Sigmoid colon (tissue), 7 donors: Measurements from ENCODE around the gene RPL12. TPM values are rescaled to one million over a fixed set of nuclear protein-coding genes. Genes with fewer than 3 reads are reported as not detected.

Experiments used
- DNase-seq: peaks from one replicate; pipeline ENCODE4 v3.0.0-alpha.2; 2019
- H3K27ac ChIP-seq, 4 donors: fragments of 200-600 bp; sonication (generic); one replicate each; pipeline ENCODE4 v1.5.1; 2016 to 2019; ENCODE audit warnings: mild to moderate bottlenecking in 1 of 4
- H3K27me3 ChIP-seq, 3 donors: fragments of 200-600 bp; sonication (generic); one replicate each; pipeline ENCODE4 v1.5.1; 2019; ENCODE audit warnings: mild to moderate bottlenecking in 1 of 3
- H3K36me3 ChIP-seq, 4 donors: fragments of 200-600 bp; sonication (generic); one replicate each; pipeline ENCODE4 v1.5.1; 2016 to 2019
- H3K4me1 ChIP-seq, 4 donors: fragments of 200-600 bp; sonication (generic); one replicate each; pipeline ENCODE4 v1.5.1; 2017 to 2019
- H3K4me3 ChIP-seq, 4 donors: fragments of 200-600 bp; sonication (generic); one replicate each; pipeline ENCODE4 v1.5.1; 2017 to 2019; ENCODE audit warnings: mild to moderate bottlenecking in 2 of 4, moderate library complexity in 1 of 4
- H3K9me3 ChIP-seq, 4 donors: fragments of 200-600 bp in 3 of 4; sonication (generic) in 3 of 4; one replicate each; pipeline versions ENCODE4 v1.5.1 to v1.6.1; 2013 to 2019
- CTCF ChIP-seq, 4 experiments: fragments of 450-650 bp in 3 of 4; fragments of 200-600 bp in 1 of 4; IDR thresholded peaks; one replicate each; pipeline ENCODE4 v1.5.1; 2016 to 2019; ENCODE audit warnings: antibody characterized with exemption in 4 of 4, mild to moderate bottlenecking in 3 of 4, moderate library complexity in 2 of 4
- EP300 ChIP-seq, 4 donors: sonication (generic); formaldehyde crosslinking; IDR thresholded peaks; one replicate each; pipeline ENCODE4 v1.6.1; 2017; ENCODE audit warnings: antibody characterized with exemption in 4 of 4
- POLR2A ChIP-seq, 2 donors: fragments of 450-650 bp; IDR thresholded peaks; one replicate each; pipeline ENCODE4 v1.6.1; 2016; ENCODE audit warnings: antibody characterized with exemption in 2 of 2, mild to moderate bottlenecking in 2 of 2, moderate library complexity in 2 of 2
- POLR2AphosphoS5 ChIP-seq, 4 donors: sonication (generic); formaldehyde crosslinking; IDR thresholded peaks; one replicate each; pipeline ENCODE4 v1.6.1; 2017; ENCODE audit warnings: antibody characterized with exemption in 4 of 4
- WGBS, 2 donors: extraction: QIAGEN DNeasy Blood & Tissue Kit; methylation state at CpG; one replicate each; pipeline ENCODE4 v1.1.7; 2013; 5-methylcytosine and 5-hydroxymethylcytosine counted together
- intact Hi-C: fragments of 100-400 bp; cut with DNase I; formaldehyde crosslinking; loops from one replicate; pipeline ENCODE4 v1.15.1; 2023
- polyA plus RNA-seq, 3 donors: library from polyadenylated mRNA; stranded (reverse); fragments of 200-250 nt; gene quantifications; one replicate each; pipeline ENCODE4 v1.2.3, GENCODE V29; 2013
- total RNA-seq, 4 donors: library from RNA; depleted of rRNA; stranded (reverse); fragments of >200 nt; gene quantifications; one replicate each; pipeline ENCODE4 v1.1.0, GENCODE V29; 2016
- donor health status: healthy with polysubstance abuse.
- donor health status: Bipolar disorder and iron deficiency.
- donor health status: healthy.

Gene RPL12
- total and polyA plus RNA-seq, 7 donors: 2,492 to 5,061 (median 2,965) TPM

GRCh38 chr9:127424676-127424999, 26.6 kb downstream of the RPL12 start:
- Histone ChIP-seq H3K4me1 (peaks cover 0 to 59% (median 38%) of the 10 kb centered on the region in 4 donors), H3K27me3 (no peaks in the 10 kb centered on the region), H3K27ac (peak overlapping the region; percentile 89 to 98 (median 91)), H3K36me3 (peaks cover 4 to 15% (median 8%) of the 10 kb centered on the region in 4 donors), H3K4me3 (peak overlapping the region; percentile 59 to 94 (median 78)), H3K9me3 (no peaks in the 10 kb centered on the region)
- DNase-seq: no peak
- 0% methylated on average over 13 of the region's 13 CpGs for WGBS, 2 donors
- intact Hi-C loops: loop anchor here (2.0 kb wide), 1 partner anchor 26 kb away; the partner anchor contains the start of genes LRSAM1 and RPL12
- TF ChIP-seq CTCF (IDR thresholded peaks at IDR 0.05): no peak
- TF ChIP-seq EP300 (IDR thresholded peaks at IDR 0.05): no peak
- TF ChIP-seq POLR2AphosphoS5 (IDR thresholded peaks at IDR 0.05): no peak
- TF ChIP-seq POLR2A (IDR thresholded peaks at IDR 0.05): no peak

- H3K9me3 ChIP-seq: no peaks in the 10 kb centered on the region
- DNase-seq: peak; percentile 97
- no peaks in the 10 kb centered on the region for H3K27me3 ChIP-seq
- H3K4me3 ChIP-seq: peak within 1 kb of the TSS; percentile 59 to 94 (median 78)
- intact Hi-C loops: loop anchor here (2.0 kb wide), 1 partner anchor 27 kb away; the partner anchor contains the start of genes LRSAM1 and RPL12
- TF ChIP-seq EP300 (IDR thresholded peaks at IDR 0.05) (peak in 1 of 4 donors; percentile 36), POLR2A (IDR thresholded peaks at IDR 0.05) (peak; percentile 28 to 69), CTCF (IDR thresholded peaks at IDR 0.05) (no peak), POLR2AphosphoS5 (IDR thresholded peaks at IDR 0.05) (peak; percentile 87 to 95 (median 88))
- WGBS, 2 donors: 0% methylated on average over 54 of the region's 54 CpGs
- peak within 1 kb of the TSS; percentile 89 to 98 (median 91) for H3K27ac ChIP-seq
- H3K4me1 ChIP-seq: peaks cover 0 to 59% (median 38%) of the 10 kb centered on the region in 4 donors
- peaks cover 3 to 9% (median 5%) of the 10 kb centered on the region in 4 donors for H3K36me3 ChIP-seq
These were observed 27.1 kb downstream of the RPL12 start, which contains the start of gene ZNF79 for GRCh38 chr9:127423934-127424675. Gene ZNF79, plus strand, starts transcription at chr9:127424382. Its CDS starts 406 bp downstream, at chr9:127424788.

- intact Hi-C loops: no loop called here
- Histone ChIP-seq H3K27ac (peak overlapping the region; percentile 89 to 98 (median 91)), H3K36me3 (peaks cover 0 to 3% (median under 1%) of the 10 kb centered on the region in 4 donors), H3K9me3 (no peaks in the 10 kb centered on the region), H3K4me3 (peak overlapping the region; percentile 59 to 94 (median 78)), H3K4me1 (peaks cover 0 to 59% (median 38%) of the 10 kb centered on the region in 4 donors), H3K27me3 (no peaks in the 10 kb centered on the region)
- TF ChIP-seq CTCF (IDR thresholded peaks at IDR 0.05) (no peak), POLR2A (IDR thresholded peaks at IDR 0.05) (no peak), POLR2AphosphoS5 (IDR thresholded peaks at IDR 0.05) (no peak)
- WGBS, 2 donors: 0 to 1% methylated on average over 9 of the region's 9 CpGs
- no peak for DNase-seq
These were observed 27.7 kb downstream of the RPL12 start for GRCh38 chr9:127423476-127423933.

GRCh38 chr9:127422787-127423186, 28.4 kb downstream of the RPL12 start:
- 51 to 59% methylated on average over 6 of the region's 6 CpGs for WGBS, 2 donors
- TF ChIP-seq EP300 (IDR thresholded peaks at IDR 0.05) (no peak), CTCF (IDR thresholded peaks at IDR 0.05) (no peak), POLR2AphosphoS5 (IDR thresholded peaks at IDR 0.05) (no peak), POLR2A (IDR thresholded peaks at IDR 0.05) (no peak)
- Histone ChIP-seq H3K9me3 (no peaks in the 10 kb centered on the region), H3K4me3 (peak overlapping the region in 3 of 4 donors; percentile 77 to 94 (median 80)), H3K36me3 (no peaks in the 10 kb centered on the region), H3K27me3 (no peaks in the 10 kb centered on the region), H3K4me1 (peaks cover 0 to 64% (median 43%) of the 10 kb centered on the region in 4 donors), H3K27ac (peak overlapping the region; percentile 89 to 98 (median 91))
- no peak for DNase-seq
- intact Hi-C loops: no loop called here
